IPS-NIHi11 (cell line): ENCODE data around the gene PHF3.

Experiments
- DNase-seq: peaks from one replicate; pipeline ENCODE4 v3.0.0; 2012; ENCODE audit warnings: mixed read lengths, low spot score

PHF3 gene

DNA sequence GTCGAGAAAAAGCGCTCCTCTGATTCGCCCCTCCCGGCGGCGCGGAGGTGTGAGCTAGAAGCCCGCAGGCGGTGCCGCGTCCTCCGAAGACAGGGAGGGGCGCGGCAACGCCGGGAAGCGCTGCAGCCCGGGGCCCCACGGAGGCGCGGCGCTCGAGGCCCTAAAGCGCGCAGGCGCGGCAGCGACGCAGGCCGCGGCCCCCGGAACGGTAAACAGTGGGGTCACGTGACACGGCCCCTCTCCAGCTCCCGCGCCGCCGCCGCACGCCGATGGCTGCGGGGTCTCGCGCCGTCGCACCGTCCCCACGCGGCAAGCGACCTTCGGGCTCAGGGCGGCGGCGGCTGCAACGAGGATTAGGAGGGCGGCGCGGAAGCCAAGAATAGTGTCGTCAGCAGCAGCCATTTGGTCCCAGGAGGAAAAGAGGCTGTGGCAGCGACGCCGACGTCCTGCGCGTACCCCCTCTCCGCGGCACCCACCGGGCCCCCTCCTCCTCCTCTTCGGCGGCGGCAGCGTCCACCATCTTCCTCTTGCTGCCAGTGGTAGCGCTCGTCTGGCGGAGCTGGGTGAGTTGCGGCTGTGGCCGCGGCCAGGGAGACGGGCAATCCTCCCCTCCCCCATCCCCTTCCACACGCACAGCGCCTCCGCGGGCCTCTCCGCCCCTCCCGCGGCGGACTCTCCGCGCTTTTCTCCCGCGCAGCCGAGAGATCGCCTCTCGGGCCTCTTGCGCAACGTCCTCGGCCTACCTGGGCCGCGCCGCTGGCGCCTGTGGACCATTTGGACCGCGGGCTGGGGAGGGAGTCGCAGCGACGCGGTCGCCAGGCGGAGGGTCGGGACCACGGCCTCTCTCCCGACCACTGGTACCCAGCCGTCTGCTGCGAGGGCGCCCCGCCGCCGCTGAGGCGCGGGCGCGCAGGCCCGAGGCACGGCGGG lies at the start of gene PHF3:
TSS of gene PHF3 (plus strand) at position 215 of the 930 bp plus-strand sequence. CDS start 10,750 bp downstream, outside the sequence.
- DNase-seq, result peak; percentile 97

- no peak for DNase-seq
These were observed 45.6 kb upstream of the PHF3 start for GRCh38 chr6:63589952-63590411.

DNA sequence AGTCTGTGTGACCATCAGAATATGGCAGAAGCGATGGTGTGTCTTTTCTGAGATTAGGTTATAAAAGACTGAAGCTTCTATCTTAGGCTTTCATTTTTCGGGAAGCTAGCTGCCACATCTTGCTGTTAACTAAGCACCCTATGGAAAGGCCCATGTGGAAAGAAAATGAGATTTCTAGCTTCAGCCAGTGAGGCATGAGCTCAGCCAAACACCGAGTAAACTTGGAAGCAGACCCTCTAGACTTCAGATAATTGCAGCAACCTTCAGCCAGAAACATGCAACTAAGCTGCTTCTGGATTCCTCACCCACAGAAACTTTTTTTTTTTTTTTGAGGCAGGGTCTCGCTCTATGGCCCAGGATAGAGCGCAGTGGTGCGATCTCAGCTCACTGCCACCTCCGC lies 42.7 kb upstream of the PHF3 start:
- DNase-seq, result no peak

DNA sequence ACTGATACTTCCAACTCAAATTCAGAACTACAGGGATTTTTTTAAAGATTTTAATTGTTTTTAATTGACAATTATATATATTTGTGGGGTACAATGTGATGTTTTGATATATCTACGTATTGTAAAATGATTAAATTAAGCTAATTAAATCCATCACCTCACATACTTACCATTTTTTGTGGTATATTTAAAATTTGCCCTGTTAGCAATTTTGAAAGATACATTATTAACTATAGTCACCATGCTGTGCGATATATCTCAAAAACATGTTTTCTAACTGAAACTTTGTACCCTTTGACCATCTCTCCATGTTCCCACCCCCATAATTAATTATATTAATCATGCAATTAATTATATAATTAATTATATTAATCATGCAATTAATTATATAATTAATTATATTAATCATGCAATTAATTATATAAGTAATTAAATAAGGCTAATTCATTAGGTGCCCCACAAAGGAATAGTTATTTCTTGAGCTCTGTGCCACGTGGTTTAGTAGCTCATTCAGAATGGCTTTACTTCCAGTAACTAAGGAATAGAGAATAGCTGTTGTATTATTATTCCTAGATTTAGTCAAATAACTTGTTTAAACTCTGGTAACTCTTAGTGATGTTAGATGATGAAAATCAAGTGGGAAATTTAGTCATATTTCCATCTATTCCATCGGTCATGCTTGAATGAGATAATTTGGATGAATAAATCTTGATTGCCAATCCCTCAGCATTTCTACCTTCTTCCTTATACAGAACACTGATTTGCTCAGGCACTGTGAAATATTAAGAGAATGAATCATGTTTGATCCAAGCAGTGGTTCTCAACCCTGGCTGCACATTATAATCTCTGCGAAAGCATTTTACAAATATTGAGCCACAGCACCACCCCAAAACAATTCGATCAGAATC lies 38.2 kb upstream of the PHF3 start:
- no peak for DNase-seq

- peak; percentile 68 for DNase-seq
These were observed 37.3 kb upstream of the PHF3 start for GRCh38 chr6:63598049-63599036.

- no peak for DNase-seq
These were observed 36.4 kb upstream of the PHF3 start for GRCh38 chr6:63599243-63599642.

- DNase-seq, result no peak
These were observed 35.5 kb upstream of the PHF3 start for GRCh38 chr6:63600136-63600535.

DNA sequence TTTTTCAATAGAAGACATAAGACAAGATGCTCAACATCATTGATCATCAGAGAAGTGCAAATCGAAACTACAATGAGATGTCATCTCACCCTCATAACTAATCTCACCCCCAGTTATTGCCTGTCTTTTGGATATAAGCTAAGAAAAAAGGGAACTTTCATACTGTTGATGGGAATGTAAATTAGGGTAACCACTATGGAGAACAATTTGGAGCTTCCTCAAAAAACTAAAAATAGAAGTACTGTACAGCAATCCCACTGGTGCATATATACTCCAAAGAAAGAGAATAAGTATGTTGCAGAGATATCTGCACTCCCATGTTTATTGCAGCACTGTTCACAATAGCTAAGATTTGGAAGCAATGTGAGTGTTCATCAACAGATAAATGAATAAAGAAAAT lies 26.4 kb upstream of the PHF3 start:
- DNase-seq, result no peak

GRCh38 chr6:63610944-63611343 lies 24.7 kb upstream of the PHF3 start:
- no peak for DNase-seq

DNA sequence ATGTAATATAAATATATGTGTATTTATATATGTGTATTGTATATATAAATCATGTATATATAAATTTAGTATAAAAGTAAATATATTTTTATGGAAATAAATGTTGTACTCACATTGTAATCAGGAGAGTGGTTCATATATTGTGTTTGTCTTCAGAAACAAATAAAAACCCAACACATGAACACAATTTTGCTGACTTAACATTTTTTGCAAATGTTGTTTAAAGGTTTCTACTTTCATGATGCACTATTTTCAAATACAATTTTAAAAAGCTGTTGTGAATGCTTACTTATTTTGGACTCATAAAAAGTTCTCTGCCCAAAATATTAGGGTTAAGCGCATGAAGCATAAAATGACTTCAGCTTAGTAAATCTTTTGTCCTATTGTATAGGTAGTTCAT lies 24.0 kb upstream of the PHF3 start:
- DNase-seq, result no peak

DNA sequence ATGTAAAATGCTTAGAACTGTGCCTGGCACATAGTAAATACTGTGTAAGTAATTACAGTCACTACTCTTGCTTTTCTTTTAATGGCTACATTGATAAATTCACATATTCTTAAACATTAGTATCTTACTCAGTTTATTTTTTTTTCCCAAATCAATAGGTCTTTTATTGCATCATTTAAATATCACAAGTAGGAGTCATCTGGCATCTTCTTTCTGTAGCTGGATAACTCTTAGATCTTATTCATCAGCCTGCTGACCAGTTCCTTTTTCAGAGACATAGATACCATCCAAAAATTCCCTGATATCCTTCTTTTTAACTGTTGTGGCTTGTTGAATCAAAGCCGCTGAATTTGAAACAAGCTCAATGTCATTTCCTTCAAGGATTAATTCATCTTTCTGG lies 20.0 kb upstream of the PHF3 start:
- DNase-seq, result no peak

DNA sequence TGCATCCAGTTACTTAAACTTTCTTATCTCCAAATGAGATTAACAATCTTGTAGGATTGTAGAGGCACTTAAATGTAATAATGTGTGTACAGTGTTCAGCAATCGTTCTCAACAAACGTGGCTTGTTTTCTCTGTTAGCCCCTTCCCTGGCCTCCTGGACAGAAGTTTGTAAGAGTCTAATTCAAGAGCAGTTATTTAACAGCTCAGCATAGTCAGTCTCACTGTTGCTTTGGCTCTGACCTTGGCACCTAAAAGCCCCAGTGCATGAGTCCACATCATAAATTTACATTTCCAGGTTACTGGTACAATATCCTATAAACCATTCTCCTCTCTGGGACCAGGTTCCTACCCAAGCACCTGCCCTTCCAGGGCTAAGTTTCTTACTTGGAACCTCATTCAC lies 11.5 kb upstream of the PHF3 start:
- DNase-seq, result no peak

- DNase-seq, result no peak
These were observed 5.1 kb upstream of the PHF3 start for GRCh38 chr6:63630466-63630865.

DNA sequence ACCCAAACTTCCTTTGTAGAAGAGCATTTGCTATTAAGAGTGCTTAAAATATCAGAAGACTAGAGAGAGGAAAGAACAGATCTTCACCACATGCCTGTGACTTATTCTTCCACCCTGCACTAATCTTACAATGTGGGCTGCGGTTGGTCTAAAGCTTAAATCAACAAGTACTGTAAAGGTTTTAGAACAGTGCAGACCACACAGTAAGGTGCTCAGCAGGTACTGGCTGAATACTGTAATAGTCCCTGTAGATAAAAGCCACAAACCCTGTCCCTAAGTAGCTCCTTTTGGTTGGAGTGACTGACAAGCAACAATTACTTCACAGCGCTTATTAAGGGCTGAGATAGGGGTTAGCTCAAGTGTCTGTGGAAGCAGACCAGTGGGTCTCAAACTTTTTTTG lies 972 bp upstream of the PHF3 start:
- peak; percentile 18 for DNase-seq

- DNase-seq, result no peak
These were observed 401 bp upstream of the PHF3 start for GRCh38 chr6:63635215-63635587.

DNA sequence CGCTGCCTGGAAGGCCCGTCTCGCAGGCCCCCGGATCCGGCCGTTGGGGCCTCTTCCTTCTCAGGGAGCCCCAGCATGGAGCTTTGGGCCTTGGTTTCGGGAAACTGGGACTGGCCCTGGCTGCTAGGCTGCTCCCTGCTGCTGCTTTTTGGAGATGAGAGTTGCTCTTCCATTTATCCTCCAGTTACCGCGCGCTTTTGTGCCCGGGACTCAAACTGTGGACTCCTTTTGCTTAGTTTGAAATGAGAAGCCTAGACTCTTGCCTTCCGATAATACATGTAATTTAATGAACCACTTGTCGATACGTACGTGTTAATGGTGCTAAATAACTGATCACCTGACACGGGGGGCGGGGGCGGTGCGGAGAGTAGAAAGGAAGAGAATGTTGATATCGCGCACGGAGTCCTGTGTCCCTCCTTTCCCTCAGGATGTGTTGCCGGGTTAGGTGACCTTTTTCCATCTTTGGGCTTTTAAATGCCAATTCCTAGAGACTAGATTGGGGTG lies 968 bp downstream of the PHF3 start:
- DNase-seq, result peak; percentile 32

GRCh38 chr6:63637865-63638445 lies 2.4 kb downstream of the PHF3 start:
- no peak for DNase-seq

DNA sequence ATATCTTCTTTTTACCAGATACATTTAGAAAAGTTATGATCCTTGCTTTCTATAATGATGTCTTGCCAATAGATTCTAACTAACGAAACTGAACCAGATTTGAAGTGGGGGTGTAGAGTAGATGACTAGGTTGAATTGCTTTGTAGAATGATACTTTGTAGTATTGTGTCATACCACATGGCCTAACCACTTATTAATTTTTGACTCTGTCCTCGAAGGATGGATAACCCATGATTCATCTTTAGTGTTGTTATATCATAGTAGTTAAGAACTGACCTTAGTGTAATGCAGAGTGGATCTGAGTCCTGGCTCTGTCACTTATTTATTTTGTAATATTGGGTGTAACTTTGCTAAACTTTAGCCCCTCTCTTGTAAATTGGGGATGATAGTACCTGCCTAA lies 4.5 kb downstream of the PHF3 start:
- no peak for DNase-seq

DNA sequence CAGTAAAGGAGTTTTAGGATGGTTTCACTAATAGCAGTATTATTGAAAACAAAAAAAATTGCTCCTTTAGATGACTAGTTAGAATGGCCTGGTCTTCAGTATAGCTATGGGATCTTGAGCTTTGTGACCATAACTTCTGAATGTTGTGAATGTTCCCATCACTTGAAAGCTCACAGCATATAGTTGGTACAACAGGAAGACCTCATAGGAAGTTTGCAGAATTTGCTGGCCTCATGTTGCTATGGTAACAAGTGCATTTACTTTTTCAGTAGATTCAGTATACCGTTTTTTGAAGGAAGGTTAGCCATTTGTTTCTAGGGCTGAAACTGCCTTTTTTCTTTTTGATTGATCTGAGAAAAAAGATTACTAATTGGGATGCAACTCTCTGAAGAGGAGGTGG lies 8.3 kb downstream of the PHF3 start:
- no peak for DNase-seq

- DNase-seq, result no peak
These were observed 9.2 kb downstream of the PHF3 start for GRCh38 chr6:63644668-63645326.
